Ovary (tissue), 3 donors: ENCODE measurements around the gene SDK1.

Experiments
- POLR2A ChIP-seq: fragments of 450-650 bp; IDR thresholded peaks from one replicate; pipeline ENCODE4 v1.6.1; 2017; ENCODE audit warnings: antibody characterized with exemption, mild to moderate bottlenecking, moderate library complexity
- TF ChIP-seq, protein P1 (sequence below), 3 donors: fragments of 450-650 bp in 2 of 3; fragments of 200-600 bp in 1 of 3; IDR thresholded peaks; one replicate each; pipeline versions ENCODE4 v1.5.1 to v1.8.0; 2016 to 2022; ENCODE audit warnings: antibody characterized with exemption in 3 of 3, mild to moderate bottlenecking in 1 of 3
- donor health status: DM: no; HTN: no; CAD: no.

DNA sequence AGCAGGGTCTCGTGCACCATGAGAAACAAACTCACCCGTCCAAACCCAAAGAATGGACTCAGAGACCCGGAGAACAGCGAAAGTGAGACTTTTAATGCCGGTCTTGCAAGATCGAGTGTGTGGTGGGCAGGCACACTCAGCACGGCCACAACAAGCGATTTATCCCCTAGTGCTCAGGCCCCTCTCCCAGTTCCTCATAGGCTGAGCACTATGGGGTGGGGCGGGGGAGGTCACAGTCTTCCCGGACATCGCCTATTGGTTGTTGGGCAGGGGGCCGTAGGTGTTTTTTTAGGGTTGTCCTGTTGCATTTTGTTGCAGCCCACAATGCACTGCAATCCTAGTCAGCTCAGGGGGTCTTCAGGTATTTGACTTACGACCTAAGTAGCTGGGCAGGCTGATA is 772.7 kb downstream of the SDK1 start:
- TF ChIP-seq, protein P1, sequence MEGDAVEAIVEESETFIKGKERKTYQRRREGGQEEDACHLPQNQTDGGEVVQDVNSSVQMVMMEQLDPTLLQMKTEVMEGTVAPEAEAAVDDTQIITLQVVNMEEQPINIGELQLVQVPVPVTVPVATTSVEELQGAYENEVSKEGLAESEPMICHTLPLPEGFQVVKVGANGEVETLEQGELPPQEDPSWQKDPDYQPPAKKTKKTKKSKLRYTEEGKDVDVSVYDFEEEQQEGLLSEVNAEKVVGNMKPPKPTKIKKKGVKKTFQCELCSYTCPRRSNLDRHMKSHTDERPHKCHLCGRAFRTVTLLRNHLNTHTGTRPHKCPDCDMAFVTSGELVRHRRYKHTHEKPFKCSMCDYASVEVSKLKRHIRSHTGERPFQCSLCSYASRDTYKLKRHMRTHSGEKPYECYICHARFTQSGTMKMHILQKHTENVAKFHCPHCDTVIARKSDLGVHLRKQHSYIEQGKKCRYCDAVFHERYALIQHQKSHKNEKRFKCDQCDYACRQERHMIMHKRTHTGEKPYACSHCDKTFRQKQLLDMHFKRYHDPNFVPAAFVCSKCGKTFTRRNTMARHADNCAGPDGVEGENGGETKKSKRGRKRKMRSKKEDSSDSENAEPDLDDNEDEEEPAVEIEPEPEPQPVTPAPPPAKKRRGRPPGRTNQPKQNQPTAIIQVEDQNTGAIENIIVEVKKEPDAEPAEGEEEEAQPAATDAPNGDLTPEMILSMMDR (IDR thresholded peaks at IDR 0.05), result no peak
- TF ChIP-seq POLR2A, result no peak
